Spleen (tissue), 11 donors: Measurements from ENCODE around the gene NUDT8. TPM values are rescaled to one million over a fixed set of nuclear protein-coding genes. Genes with fewer than 3 reads are reported as not detected.
"Not testable (repeated sequence)": the region's sequence is repeated elsewhere in the genome, so short reads cannot be mapped to it uniquely, and the experiment has no call there.

Source experiments
- DNase-seq: peaks from one replicate; pipeline ENCODE4 v3.0.0-alpha.2; 2020
- H3K27ac ChIP-seq, 8 donors: fragments of 200-600 bp; sonication (generic) in 7 of 8; 1 replicate in 4 of 8; 2 replicates in 4 of 8; pipeline versions ENCODE4 v1.5.0 to v1.8.0; 2016 to 2021; ENCODE audit warnings: inconsistent platforms in 4 of 8, mild to moderate bottlenecking in 4 of 8, moderate library complexity in 1 of 8
- H3K27me3 ChIP-seq, 7 donors: fragments of 200-600 bp; sonication (generic) in 6 of 7; replicated peaks in 1 of 7; 1 replicate in 4 of 7; 2 replicates in 3 of 7; pipeline versions ENCODE4 v1.5.0 to v1.8.0; 2016 to 2021; ENCODE audit warnings: inconsistent platforms in 3 of 7, mild to moderate bottlenecking in 1 of 7
- H3K36me3 ChIP-seq, 6 donors: fragments of 200-600 bp; sonication (generic) in 5 of 6; 1 replicate in 4 of 6; 2 replicates in 2 of 6; pipeline versions ENCODE4 v1.5.0 to v1.8.0; 2016 to 2021; ENCODE audit warnings: inconsistent platforms in 2 of 6
- H3K4me1 ChIP-seq, 6 donors: fragments of 200-600 bp; sonication (generic) in 5 of 6; 1 replicate in 3 of 6; 2 replicates in 3 of 6; pipeline versions ENCODE4 v1.5.0 to v1.8.0; 2016 to 2021; ENCODE audit warnings: inconsistent platforms in 3 of 6
- H3K4me3 ChIP-seq, 8 donors: fragments of 200-600 bp; sonication (generic) in 7 of 8; 1 replicate in 4 of 8; 2 replicates in 4 of 8; pipeline versions ENCODE4 v1.5.0 to v1.8.0; 2016 to 2021; ENCODE audit warnings: inconsistent platforms in 4 of 8, mild to moderate bottlenecking in 4 of 8, moderate library complexity in 2 of 8
- H3K9me3 ChIP-seq, 8 donors: fragments of 200-600 bp; sonication (generic) in 7 of 8; 1 replicate in 4 of 8; 2 replicates in 4 of 8; pipeline versions ENCODE4 v1.5.0 to v1.8.0; 2016 to 2021; ENCODE audit warnings: inconsistent platforms in 4 of 8
- POLR2A ChIP-seq, 3 donors: fragments of 450-650 bp; IDR thresholded peaks; one replicate each; pipeline ENCODE4 v1.5.1; 2017; ENCODE audit warnings: antibody characterized with exemption in 3 of 3, mild to moderate bottlenecking in 1 of 3
- POLR2AphosphoS5 ChIP-seq, 3 donors: sonication (generic); formaldehyde crosslinking; IDR thresholded peaks; one replicate each; pipeline ENCODE4 v1.5.1; 2017; ENCODE audit warnings: antibody characterized with exemption in 3 of 3
- WGBS, 5 donors: extraction: QIAGEN DNeasy Blood & Tissue Kit in 3 of 5; methylation state at CpG; one replicate each; pipeline versions ENCODE4 v1.1.5 to v1.1.7; 2013 to 2018; 5-methylcytosine and 5-hydroxymethylcytosine counted together
- intact Hi-C: fragments of 100-400 bp; cut with DNase I; formaldehyde crosslinking; loops from one replicate; pipeline ENCODE4 v1.15.0; 2023; ENCODE audit warnings: low total_unique reads
- polyA plus RNA-seq, 3 donors: library from polyadenylated mRNA; stranded (reverse); fragments of 200-250 nt; gene quantifications; one replicate each; pipeline ENCODE4 v1.2.1, GENCODE V29; 2013
- total RNA-seq, 7 donors: library from RNA; depleted of rRNA in 3 of 7; stranded (reverse); fragments of >200 nt in 3 of 7; fragmentation: NEBNext Ultra II Directional in 4 of 7; extraction: Animal tissue kit (Norgen Biotek cat#: 25700) in 4 of 7; gene quantifications; one replicate each; pipeline versions ENCODE4 v1.1.0 to v1.2.1, GENCODE V29; 2016 to 2021
- TF ChIP-seq, protein P1 (sequence below), 11 experiments: fragments of 200-600 bp in 7 of 11; fragments of 450-650 bp in 4 of 11; sonication (generic) in 4 of 11; IDR thresholded peaks in 8 of 11; conservative IDR thresholded peaks in 3 of 11; 1 replicate in 7 of 11; 2 replicates in 4 of 11; pipeline versions ENCODE4 v1.4.0 to v1.8.0; 2016 to 2021; ENCODE audit warnings: antibody characterized with exemption in 11 of 11, inconsistent platforms in 4 of 11, mild to moderate bottlenecking in 1 of 11
- donor health status: healthy with polysubstance abuse.
- donor health status: DM: no; HTN: no; CAD: no; lungs with moderate emphysema.
- donor health status: DM: no; HTN: no; CAD: no.
- donor health status: Bipolar disorder and iron deficiency.
- donor health status: healthy.
- donor health status: DM: no; HTN: no; CAD: no.
- donor health status: DM: yes; HTN: yes; CAD: no.

NUDT8 gene
- total and polyA plus RNA-seq, 10 donors, result 2.7 to 9.2 (median 5.9) TPM

GRCh38 chr11:67599149-67599548, 30.6 kb downstream of the NUDT8 start:
- DNase-seq, result no peak
- intact Hi-C loops, result no loop called here
- no peak overlapping the region for H3K4me3 ChIP-seq
- peaks cover 0 to 5% (median 0%) of the 10 kb centered on the region in 7 donors for H3K27me3 ChIP-seq
- H3K27ac ChIP-seq, result no peak overlapping the region
- H3K36me3 ChIP-seq, result no peaks in the 10 kb centered on the region
- TF ChIP-seq POLR2A (IDR thresholded peaks at IDR 0.05) (no peak), POLR2AphosphoS5 (IDR thresholded peaks at IDR 0.05) (no peak)
- TF ChIP-seq, protein P1, sequence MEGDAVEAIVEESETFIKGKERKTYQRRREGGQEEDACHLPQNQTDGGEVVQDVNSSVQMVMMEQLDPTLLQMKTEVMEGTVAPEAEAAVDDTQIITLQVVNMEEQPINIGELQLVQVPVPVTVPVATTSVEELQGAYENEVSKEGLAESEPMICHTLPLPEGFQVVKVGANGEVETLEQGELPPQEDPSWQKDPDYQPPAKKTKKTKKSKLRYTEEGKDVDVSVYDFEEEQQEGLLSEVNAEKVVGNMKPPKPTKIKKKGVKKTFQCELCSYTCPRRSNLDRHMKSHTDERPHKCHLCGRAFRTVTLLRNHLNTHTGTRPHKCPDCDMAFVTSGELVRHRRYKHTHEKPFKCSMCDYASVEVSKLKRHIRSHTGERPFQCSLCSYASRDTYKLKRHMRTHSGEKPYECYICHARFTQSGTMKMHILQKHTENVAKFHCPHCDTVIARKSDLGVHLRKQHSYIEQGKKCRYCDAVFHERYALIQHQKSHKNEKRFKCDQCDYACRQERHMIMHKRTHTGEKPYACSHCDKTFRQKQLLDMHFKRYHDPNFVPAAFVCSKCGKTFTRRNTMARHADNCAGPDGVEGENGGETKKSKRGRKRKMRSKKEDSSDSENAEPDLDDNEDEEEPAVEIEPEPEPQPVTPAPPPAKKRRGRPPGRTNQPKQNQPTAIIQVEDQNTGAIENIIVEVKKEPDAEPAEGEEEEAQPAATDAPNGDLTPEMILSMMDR (IDR thresholded peaks at IDR 0.05 in 8 of 11, conservative IDR thresholded peaks at IDR 0.05 in 3 of 11), result no peak
- H3K9me3 ChIP-seq, result peaks cover 0 to 11% (median 2%) of the 10 kb centered on the region in 8 donors
- H3K4me1 ChIP-seq, result peaks cover 3 to 30% (median 18%) of the 10 kb centered on the region in 6 donors
- WGBS, 5 donors, result 69 to 87% (median 80%) methylated on average over 1 of the region's 1 CpG

- H3K4me3 ChIP-seq, H3K36me3 ChIP-seq, H3K27ac ChIP-seq, DNase-seq, H3K27me3 ChIP-seq, intact Hi-C loops: not testable (repeated sequence)
- Histone ChIP-seq H3K9me3 (peaks cover 0 to 11% (median 2%) of the 10 kb centered on the region in 8 donors), H3K4me1 (peaks cover 3 to 30% (median 18%) of the 10 kb centered on the region in 6 donors)
- 91 to 97% (median 96%) methylated on average over 16 to 26 of the region's 26 CpGs for WGBS, 5 donors
These were observed 31.8 kb downstream of the NUDT8 start for GRCh38 chr11:67597963-67598362.

- DNase-seq, H3K27ac ChIP-seq, H3K27me3 ChIP-seq, intact Hi-C loops, H3K4me3 ChIP-seq, H3K36me3 ChIP-seq: not testable (repeated sequence)
- peaks cover 0 to 11% (median 2%) of the 10 kb centered on the region in 8 donors for H3K9me3 ChIP-seq
- WGBS, 5 donors, result 83% methylated on average over 1 of the region's 3 CpGs; no CpG with 5 or more reads in 4 of the 5 donors
- H3K4me1 ChIP-seq, result peaks cover 3 to 30% (median 18%) of the 10 kb centered on the region in 6 donors
These were observed 32.3 kb downstream of the NUDT8 start for GRCh38 chr11:67597458-67597857.

- 57 to 94% (median 76%) methylated on average over 1 of the region's 1 CpG for WGBS, 5 donors
These were observed 32.9 kb downstream of the NUDT8 start for GRCh38 chr11:67596753-67597300.

DNA sequence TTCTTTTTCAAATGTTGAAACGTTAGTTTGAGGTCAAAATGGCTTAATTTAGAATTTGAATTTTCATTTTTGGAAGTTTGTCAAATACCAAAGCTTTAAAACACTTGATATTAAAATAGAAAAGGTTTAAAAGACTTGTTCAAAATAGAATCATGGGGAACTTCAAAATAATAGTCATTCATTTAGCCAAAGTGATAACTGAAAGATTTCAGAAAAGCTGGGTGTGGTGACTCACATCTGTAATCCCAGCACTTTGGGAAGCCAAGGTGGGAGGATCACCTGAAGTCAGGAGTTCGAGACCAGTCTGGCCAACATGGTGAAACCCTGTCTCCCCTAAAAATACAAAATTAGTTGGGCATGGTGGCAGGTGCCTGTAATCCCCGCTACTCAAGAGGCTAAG, 35.3 kb downstream of the NUDT8 start:
- Histone ChIP-seq H3K4me3 (no peak overlapping the region), H3K36me3 (peaks cover 0 to 1% (median 0%) of the 10 kb centered on the region in 6 donors), H3K4me1 (peaks cover 0 to 20% (median under 1%) of the 10 kb centered on the region in 6 donors), H3K27me3 (no peaks in the 10 kb centered on the region), H3K27ac (no peak overlapping the region), H3K9me3 (peaks cover 0 to 11% (median 2%) of the 10 kb centered on the region in 8 donors)
- 56 to 68% (median 67%) methylated on average over 3 of the region's 3 CpGs for WGBS, 5 donors
- DNase-seq, result no peak
- TF ChIP-seq POLR2AphosphoS5 (IDR thresholded peaks at IDR 0.05) (no peak), POLR2A (IDR thresholded peaks at IDR 0.05) (no peak)
- TF ChIP-seq, protein P1 (IDR thresholded peaks at IDR 0.05 in 8 of 11, conservative IDR thresholded peaks at IDR 0.05 in 3 of 11), result no peak
- intact Hi-C loops, result no loop called here

More at GRCh38 chr11:67596753-67597300, 32.9 kb downstream of the NUDT8 start:
- intact Hi-C loops, result no loop called here
- DNase-seq, result no peak
- peaks cover 0 to 5% (median 0%) of the 10 kb centered on the region in 7 donors for H3K27me3 ChIP-seq
- H3K9me3 ChIP-seq, result peaks cover 0 to 11% (median 2%) of the 10 kb centered on the region in 8 donors
- H3K4me3 ChIP-seq, result no peak overlapping the region
- no peak overlapping the region for H3K27ac ChIP-seq
- H3K36me3 ChIP-seq, result no peaks in the 10 kb centered on the region
- peaks cover 3 to 30% (median 18%) of the 10 kb centered on the region in 6 donors for H3K4me1 ChIP-seq
- TF ChIP-seq, protein P1 (IDR thresholded peaks at IDR 0.05 in 8 of 11, conservative IDR thresholded peaks at IDR 0.05 in 3 of 11), result no peak
- TF ChIP-seq POLR2AphosphoS5 (IDR thresholded peaks at IDR 0.05), result no peak
- TF ChIP-seq POLR2A (IDR thresholded peaks at IDR 0.05), result no peak
